GM23248 (cell line): Measurements from ENCODE around the gene PRXL2A. TPM values are rescaled to one million over a fixed set of nuclear protein-coding genes. Genes with fewer than 3 reads are reported as not detected.

Experiments used
- DNase-seq: peaks from one replicate; pipeline ENCODE4 v3.0.0-alpha.2; 2015
- H2AFZ ChIP-seq: fragments of 200-600 bp; sonication (generic); 2 replicates; pipeline ENCODE4 v1.6.1; 2016; ENCODE audit warnings: antibody characterized with exemption
- H3F3A ChIP-seq: fragments of 200-600 bp; sonication (generic); 2 replicates; pipeline ENCODE4 v1.6.1; 2016; ENCODE audit warnings: mild to moderate bottlenecking, antibody characterized with exemption, mixed run types; ENCODE audit not compliant: insufficient read depth
- H3K27ac ChIP-seq: fragments of 200-600 bp; sonication (generic); 2 replicates; pipeline ENCODE4 v1.5.1; 2016; ENCODE audit warnings: mild to moderate bottlenecking
- H3K27me3 ChIP-seq: fragments of 200-600 bp; sonication (generic); replicated peaks from 2 replicates; pipeline ENCODE4 v1.6.1; 2016; ENCODE audit warnings: mild to moderate bottlenecking; ENCODE audit not compliant: insufficient read depth
- H3K36me3 ChIP-seq: fragments of 200-600 bp; sonication (generic); 2 replicates; pipeline ENCODE4 v1.6.1; 2016; ENCODE audit warnings: low read depth, mild to moderate bottlenecking
- H3K4me1 ChIP-seq: fragments of 200-600 bp; sonication (generic); 2 replicates; pipeline ENCODE4 v1.6.1; 2016; ENCODE audit warnings: mild to moderate bottlenecking; ENCODE audit not compliant: insufficient read depth
- H3K4me2 ChIP-seq: fragments of 200-600 bp; sonication (generic); one replicate; pipeline ENCODE4 v1.6.1; 2016; ENCODE audit warnings: mild to moderate bottlenecking; ENCODE audit not compliant: unreplicated experiment
- H3K4me3 ChIP-seq: fragments of 200-600 bp; sonication (generic); 2 replicates; pipeline ENCODE4 v1.5.1; 2016; ENCODE audit warnings: mild to moderate bottlenecking
- H3K79me2 ChIP-seq: fragments of 200-600 bp; sonication (generic); 2 replicates; pipeline ENCODE4 v1.6.1; 2016; ENCODE audit warnings: mild to moderate bottlenecking; ENCODE audit not compliant: insufficient read depth
- H3K9ac ChIP-seq: fragments of 200-600 bp; sonication (generic); 2 replicates; pipeline ENCODE4 v1.6.1; 2016; ENCODE audit warnings: mild to moderate bottlenecking
- H3K9me2 ChIP-seq: fragments of 200-600 bp; sonication (generic); 2 replicates; pipeline ENCODE4 v1.6.1; 2016; ENCODE audit warnings: mixed run types, mild to moderate bottlenecking, moderate library complexity; ENCODE audit not compliant: insufficient read depth
- H3K9me3 ChIP-seq: fragments of 200-600 bp; sonication (generic); one replicate; pipeline ENCODE4 v1.6.1; 2017; ENCODE audit warnings: low read depth
- H4K20me1 ChIP-seq: fragments of 200-600 bp; sonication (generic); 2 replicates; pipeline ENCODE4 v1.6.0; 2016; ENCODE audit not compliant: insufficient read depth
- EZH2 ChIP-seq: fragments of 200-600 bp; sonication (generic); IDR thresholded peaks from 2 replicates; pipeline ENCODE4 v1.6.1; 2018; ENCODE audit warnings: antibody characterized with exemption, mild to moderate bottlenecking; ENCODE audit not compliant: insufficient read depth, poor library complexity, severe bottlenecking
- EZH2phosphoT487 ChIP-seq: fragments of 200-600 bp; sonication (generic); IDR thresholded peaks from 2 replicates; pipeline ENCODE4 v1.6.1; 2018; ENCODE audit warnings: antibody characterized with exemption, moderate library complexity, mild to moderate bottlenecking, low read depth; ENCODE audit not compliant: insufficient read depth
- WGBS, 2 experiments: methylation state at CpG; one replicate each; pipeline ENCODE4 v1.1.6; 2015 to 2017; ENCODE audit warnings: low lambda C conversion rate in 2 of 2, low coverage in 1 of 2; ENCODE audit errors: missing lambda C conversion rate in 2 of 2; 5-methylcytosine and 5-hydroxymethylcytosine counted together
- in situ Hi-C: fragments of 300-500 bp; cut with MboI; formaldehyde crosslinking; loops from 2 replicates; pipeline ENCODE4 v1.15.0; 2020
- polyA plus RNA-seq: library from polyadenylated mRNA; unstranded; fragments of >200 nt; fragmentation: Nextera tagmentation; extraction: Ambion mirVana; gene quantifications from 2 replicates; pipeline ENCODE4 v1.2.1, GENCODE V29; 2016
- total RNA-seq: library from RNA; depleted of rRNA; stranded (reverse); fragments of >200 nt; shearing (Covaris generic); gene quantifications from 2 replicates; pipeline ENCODE4 v1.2.3, GENCODE V29; 2014

The PRXL2A gene
- total and polyA plus RNA-seq, 2 experiments from 2014 or later: 0.15 TPM; not detected in 1

DNA sequence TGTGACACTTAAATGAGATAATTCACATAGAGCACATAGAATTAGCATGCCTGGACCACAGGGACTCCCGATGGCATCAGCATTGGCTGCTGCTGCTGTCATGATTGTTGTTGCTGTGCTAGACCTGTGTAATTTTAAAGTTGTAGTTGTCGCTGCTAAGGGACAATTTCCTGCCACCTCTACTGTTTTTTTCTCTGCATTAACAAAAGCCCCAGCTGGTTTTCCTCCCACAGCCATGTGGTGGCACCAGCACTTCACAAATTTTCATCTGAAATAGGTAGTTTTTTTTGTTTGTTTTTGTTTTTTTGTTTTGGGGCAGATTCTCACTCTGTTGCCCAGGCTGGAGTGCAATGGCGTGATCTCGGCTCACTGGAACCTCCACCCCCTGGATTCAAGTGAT, 25.4 kb upstream of the PRXL2A start:
- Histone ChIP-seq H3K9me3 (no peaks in the 10 kb centered on the region), H3K4me2 (no peak overlapping the region), H2AFZ (no peak overlapping the region), H3K9ac (no peak overlapping the region), H3K4me3 (no peak overlapping the region), H3K9me2 (no peaks in the 10 kb centered on the region), H3K27me3 (peaks cover 5% of the 10 kb centered on the region; the same call in 1 of the 2 replicates), H3K79me2 (no peaks in the 10 kb centered on the region), H3K4me1 (no peaks in the 10 kb centered on the region), H3K27ac (no peak overlapping the region), H3F3A (no peaks in the 10 kb centered on the region), H4K20me1 (no peaks in the 10 kb centered on the region), H3K36me3 (no peaks in the 10 kb centered on the region)
- WGBS, 2 experiments: 2% methylated on average over 4 of the region's 4 CpGs
- DNase-seq: peak; percentile 58
- no peak for TF ChIP-seq EZH2
- TF ChIP-seq EZH2phosphoT487: no peak
- in situ Hi-C loops: no loop called here

DNA sequence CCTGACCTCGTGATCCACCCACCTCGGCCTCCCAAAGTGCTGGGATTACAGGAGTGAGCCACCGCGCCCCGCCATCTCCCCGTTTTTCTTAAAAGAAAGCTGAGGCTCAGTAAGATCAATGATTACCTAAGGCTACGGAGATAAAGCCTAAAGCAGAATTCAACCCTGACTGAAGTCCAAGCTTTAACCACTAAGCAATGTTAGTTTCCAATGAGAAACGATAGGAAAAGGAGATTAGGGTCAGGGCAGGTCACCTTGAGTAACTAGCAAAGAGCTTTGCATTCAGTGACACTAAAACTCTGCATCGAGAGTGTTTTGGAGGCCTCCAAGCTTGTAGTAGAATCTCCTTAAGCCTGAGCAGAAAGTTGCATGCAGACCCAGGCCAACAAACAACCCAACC, 17.6 kb upstream of the PRXL2A start:
- no peaks in the 10 kb centered on the region for H3K9me3 ChIP-seq
- peaks cover 5% of the 10 kb centered on the region; the same call in 1 of the 2 replicates for H3K27me3 ChIP-seq
- no peak for DNase-seq
- H3K4me3 ChIP-seq: no peak overlapping the region
- no peaks in the 10 kb centered on the region for H3K79me2 ChIP-seq
- no peaks in the 10 kb centered on the region for H3K36me3 ChIP-seq
- no peaks in the 10 kb centered on the region for H3K9me2 ChIP-seq
- H3K4me1 ChIP-seq: no peaks in the 10 kb centered on the region
- H3K9ac ChIP-seq: no peak overlapping the region
- in situ Hi-C loops: no loop called here
- no peak overlapping the region for H3K27ac ChIP-seq
- TF ChIP-seq EZH2phosphoT487: no peak
- no peak for TF ChIP-seq EZH2
- no peak overlapping the region for H2AFZ ChIP-seq
- H3K4me2 ChIP-seq: no peak overlapping the region
- no peaks in the 10 kb centered on the region for H3F3A ChIP-seq
- WGBS, 2 experiments: 45 to 47% methylated on average over 9 of the region's 9 CpGs
- H4K20me1 ChIP-seq: no peaks in the 10 kb centered on the region

DNA sequence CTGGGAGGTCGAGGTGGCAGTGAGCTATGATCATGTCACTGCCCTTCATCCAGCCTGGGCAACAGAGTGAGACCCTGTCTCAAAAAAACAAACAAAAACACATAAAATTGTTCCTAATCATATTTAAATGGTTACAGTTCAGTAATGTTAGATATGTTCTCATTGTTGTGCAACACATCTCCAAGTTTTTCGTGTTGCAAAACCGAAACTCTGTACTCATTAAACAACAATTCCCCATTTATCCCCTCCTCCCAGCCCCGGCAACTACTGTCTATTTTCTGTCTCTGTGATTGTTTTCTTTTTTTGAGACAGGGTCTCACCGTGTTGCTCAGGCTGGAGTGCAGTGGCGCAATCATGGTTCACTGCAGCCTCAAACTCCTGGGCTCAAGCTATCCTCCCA, 16.1 kb upstream of the PRXL2A start:
- no peaks in the 10 kb centered on the region for H3K9me3 ChIP-seq
- no peak overlapping the region for H3K4me3 ChIP-seq
- WGBS, 2 experiments: 26 to 28% methylated on average over 6 of the region's 6 CpGs
- no peak overlapping the region for H3K4me2 ChIP-seq
- in situ Hi-C loops: no loop called here
- H3K4me1 ChIP-seq: no peaks in the 10 kb centered on the region
- H3K9ac ChIP-seq: no peak overlapping the region
- H2AFZ ChIP-seq: no peak overlapping the region
- H3F3A ChIP-seq: no peaks in the 10 kb centered on the region
- H4K20me1 ChIP-seq: no peaks in the 10 kb centered on the region
- DNase-seq: peak; percentile 9
- no peaks in the 10 kb centered on the region for H3K36me3 ChIP-seq
- TF ChIP-seq EZH2phosphoT487 (no peak), EZH2 (no peak)
- no peak overlapping the region for H3K27ac ChIP-seq
- no peaks in the 10 kb centered on the region for H3K9me2 ChIP-seq
- H3K27me3 ChIP-seq: 0 out of 2 replicates have a peak, but pooled peaks cover 3% of the 10 kb centered on the region
- no peaks in the 10 kb centered on the region for H3K79me2 ChIP-seq

DNA sequence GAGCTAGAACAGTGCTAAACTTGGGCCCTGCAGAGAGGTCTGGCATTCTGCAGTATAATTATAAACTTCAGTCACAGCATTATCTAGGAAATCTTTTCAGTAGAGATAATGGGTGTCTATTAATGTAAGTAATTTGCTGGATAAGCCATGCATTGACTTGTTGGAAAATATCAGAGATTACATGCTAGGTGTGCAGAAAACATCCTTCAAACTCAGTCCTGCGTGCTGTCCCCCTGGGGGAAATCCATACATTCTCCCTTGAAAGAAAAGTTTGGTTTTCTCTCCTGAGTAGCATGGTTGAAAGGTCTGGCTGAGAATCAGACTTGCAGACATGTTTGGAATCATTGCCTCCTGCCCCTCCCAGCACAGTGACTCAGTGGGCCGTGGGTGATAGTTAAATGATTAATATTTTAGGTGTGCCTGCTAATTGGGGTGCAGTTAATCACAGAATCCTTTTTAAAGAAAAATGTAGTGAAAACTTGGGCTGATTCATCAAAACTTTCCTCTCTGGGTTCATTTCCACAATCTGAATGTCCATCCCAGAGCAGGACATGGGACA, 13.9 kb upstream of the PRXL2A start:
- no peaks in the 10 kb centered on the region for H4K20me1 ChIP-seq
- no peaks in the 10 kb centered on the region for H3K4me1 ChIP-seq
- no peak overlapping the region for H3K27ac ChIP-seq
- H3K9me3 ChIP-seq: no peaks in the 10 kb centered on the region
- no peak overlapping the region for H2AFZ ChIP-seq
- WGBS, 2 experiments: 35 to 44% methylated on average over 2 of the region's 2 CpGs
- H3K9ac ChIP-seq: no peak overlapping the region
- no peaks in the 10 kb centered on the region for H3F3A ChIP-seq
- H3K9me2 ChIP-seq: no peaks in the 10 kb centered on the region
- DNase-seq: no peak
- H3K79me2 ChIP-seq: no peaks in the 10 kb centered on the region
- no peak overlapping the region for H3K4me2 ChIP-seq
- in situ Hi-C loops: no loop called here
- H3K27me3 ChIP-seq: 0 out of 2 replicates have a peak, but pooled peaks cover 3% of the 10 kb centered on the region
- H3K36me3 ChIP-seq: no peaks in the 10 kb centered on the region
- H3K4me3 ChIP-seq: no peak overlapping the region
- TF ChIP-seq EZH2phosphoT487 (no peak), EZH2 (no peak)
